DND-41 (cell line): ENCODE data around the gene MARVELD1.

Source experiments
- ATAC-seq: fragments of 200-7000 bp; cut with Tn5 transposase; 3 replicates; pipeline ENCODE4 v1.9.1; 2021; ENCODE audit warnings: low read depth; ENCODE audit not compliant: insufficient read depth
- DNase-seq: peaks from one replicate; pipeline ENCODE4 v3.0.0-alpha.2; 2020
- H2AFZ ChIP-seq: 2 replicates; pipeline ENCODE4 v1.6.0; 2012; ENCODE audit warnings: low read depth, low read length
- H3K27ac ChIP-seq: 2 replicates; pipeline ENCODE4 v1.5.1; 2012; ENCODE audit warnings: low read length, inconsistent platforms
- H3K27me3 ChIP-seq: fragments of 200-600 bp; sonication (generic); 2 replicates; pipeline ENCODE4 v1.6.0; 2012; ENCODE audit warnings: low read length, mild to moderate bottlenecking, inconsistent platforms; ENCODE audit not compliant: insufficient read depth, poor library complexity
- H3K36me3 ChIP-seq: 2 replicates; pipeline ENCODE4 v1.5.1; 2012; ENCODE audit warnings: low read length, inconsistent platforms; ENCODE audit not compliant: insufficient read depth
- H3K4me1 ChIP-seq: 2 replicates; pipeline ENCODE4 v1.5.1; 2012; ENCODE audit warnings: mild to moderate bottlenecking, low read length; ENCODE audit not compliant: insufficient read depth
- H3K4me2 ChIP-seq: 2 replicates; pipeline ENCODE4 v1.6.0; 2012; ENCODE audit warnings: mild to moderate bottlenecking, moderate library complexity, low read length, inconsistent platforms; ENCODE audit not compliant: insufficient read depth
- H3K4me3 ChIP-seq, 2 experiments: fragments of 200-600 bp in 1 of 2; shearing (Covaris generic) in 1 of 2; 2 replicates each; pipeline ENCODE4 v1.5.1; 2012 to 2016; ENCODE audit warnings: inconsistent platforms in 2 of 2, low read length in 2 of 2, mild to moderate bottlenecking in 2 of 2, low read depth in 1 of 2, moderate library complexity in 1 of 2
- H3K79me2 ChIP-seq: 2 replicates; pipeline ENCODE4 v1.6.0; 2012; ENCODE audit warnings: low read length, inconsistent platforms; ENCODE audit not compliant: insufficient read depth
- H3K9ac ChIP-seq: 2 replicates; pipeline ENCODE4 v1.6.0; 2012; ENCODE audit warnings: low read depth, mild to moderate bottlenecking, inconsistent platforms, low read length, moderate library complexity
- H3K9me3 ChIP-seq: 2 replicates; pipeline ENCODE4 v1.5.1; 2012; ENCODE audit warnings: low read length, moderate library complexity, mild to moderate bottlenecking, inconsistent platforms; ENCODE audit not compliant: insufficient read depth, severe bottlenecking
- H4K20me1 ChIP-seq: 2 replicates; pipeline ENCODE4 v1.6.0; 2012; ENCODE audit warnings: low read length; ENCODE audit not compliant: insufficient read depth
- EZH2 ChIP-seq: IDR thresholded peaks from 3 replicates; pipeline ENCODE4 v1.6.1; 2012; ENCODE audit warnings: borderline replicate concordance, low read depth, mild to moderate bottlenecking, moderate library complexity, low read length, inconsistent platforms; ENCODE audit not compliant: severe bottlenecking
- TF ChIP-seq, protein P1 (sequence below): IDR thresholded peaks from 2 replicates; pipeline ENCODE4 v1.5.1; 2012; ENCODE audit warnings: borderline replicate concordance, low read length, moderate library complexity, mild to moderate bottlenecking; ENCODE audit not compliant: poor library complexity, severe bottlenecking; ENCODE audit errors: extremely low read depth

The MARVELD1 gene

GRCh38 chr10:97762816-97763215, 49.3 kb downstream of the MARVELD1 start:
- no peak overlapping the region for H2AFZ ChIP-seq
- no peak for TF ChIP-seq EZH2
- TF ChIP-seq, protein P1, sequence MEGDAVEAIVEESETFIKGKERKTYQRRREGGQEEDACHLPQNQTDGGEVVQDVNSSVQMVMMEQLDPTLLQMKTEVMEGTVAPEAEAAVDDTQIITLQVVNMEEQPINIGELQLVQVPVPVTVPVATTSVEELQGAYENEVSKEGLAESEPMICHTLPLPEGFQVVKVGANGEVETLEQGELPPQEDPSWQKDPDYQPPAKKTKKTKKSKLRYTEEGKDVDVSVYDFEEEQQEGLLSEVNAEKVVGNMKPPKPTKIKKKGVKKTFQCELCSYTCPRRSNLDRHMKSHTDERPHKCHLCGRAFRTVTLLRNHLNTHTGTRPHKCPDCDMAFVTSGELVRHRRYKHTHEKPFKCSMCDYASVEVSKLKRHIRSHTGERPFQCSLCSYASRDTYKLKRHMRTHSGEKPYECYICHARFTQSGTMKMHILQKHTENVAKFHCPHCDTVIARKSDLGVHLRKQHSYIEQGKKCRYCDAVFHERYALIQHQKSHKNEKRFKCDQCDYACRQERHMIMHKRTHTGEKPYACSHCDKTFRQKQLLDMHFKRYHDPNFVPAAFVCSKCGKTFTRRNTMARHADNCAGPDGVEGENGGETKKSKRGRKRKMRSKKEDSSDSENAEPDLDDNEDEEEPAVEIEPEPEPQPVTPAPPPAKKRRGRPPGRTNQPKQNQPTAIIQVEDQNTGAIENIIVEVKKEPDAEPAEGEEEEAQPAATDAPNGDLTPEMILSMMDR = no peak
- no peak overlapping the region for H3K9ac ChIP-seq
- DNase-seq (no peak), ATAC-seq (no peak)
- H3K9me3 ChIP-seq = no peaks in the 10 kb centered on the region
- H3K4me1 ChIP-seq = no peaks in the 10 kb centered on the region
- H3K4me3 ChIP-seq = no peak overlapping the region
- H3K79me2 ChIP-seq = no peaks in the 10 kb centered on the region
- H3K27me3 ChIP-seq = no peaks in the 10 kb centered on the region
- no peak overlapping the region for H3K4me2 ChIP-seq
- peaks cover 26% of the 10 kb centered on the region for H3K36me3 ChIP-seq
- no peak overlapping the region for H3K27ac ChIP-seq
- H4K20me1 ChIP-seq = peaks cover 6% of the 10 kb centered on the region; the same call in 1 of the 2 replicates

- Histone ChIP-seq H3K4me3 (no peak overlapping the region), H3K27ac (no peak overlapping the region), H3K36me3 (peaks cover 26% of the 10 kb centered on the region), H3K4me2 (no peak overlapping the region), H2AFZ (no peak overlapping the region), H3K79me2 (no peaks in the 10 kb centered on the region), H3K27me3 (no peaks in the 10 kb centered on the region), H4K20me1 (peaks cover 6% of the 10 kb centered on the region; the same call in 1 of the 2 replicates), H3K9ac (no peak overlapping the region), H3K9me3 (no peaks in the 10 kb centered on the region), H3K4me1 (no peaks in the 10 kb centered on the region)
- DNase-seq = no peak
- TF ChIP-seq EZH2 = no peak
- TF ChIP-seq, protein P1 = no peak
- ATAC-seq = no peak
These were observed 49.9 kb downstream of the MARVELD1 start for GRCh38 chr10:97763411-97763810.

DNA sequence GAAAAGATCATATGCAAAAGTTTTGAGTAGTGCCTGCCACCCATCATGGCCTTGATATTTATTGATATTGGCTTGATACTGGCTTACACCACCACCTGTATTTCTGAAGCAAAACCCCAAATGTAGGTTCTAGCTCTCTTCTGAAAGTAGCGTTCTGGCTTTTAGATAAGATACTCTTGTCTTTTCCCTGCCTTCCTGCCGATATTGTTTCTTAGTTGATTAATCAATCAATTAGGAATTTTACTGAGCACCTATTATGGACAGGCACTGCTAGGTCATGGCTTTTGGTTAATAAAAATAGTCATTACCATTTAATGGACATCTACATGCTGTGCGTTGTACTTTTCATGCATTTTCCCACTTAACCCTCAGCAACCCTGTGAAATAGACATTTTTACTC, 50.4 kb downstream of the MARVELD1 start:
- Histone ChIP-seq H3K79me2 (no peaks in the 10 kb centered on the region), H3K4me1 (no peaks in the 10 kb centered on the region), H3K4me3 (no peak overlapping the region), H4K20me1 (peaks cover 6% of the 10 kb centered on the region; the same call in 1 of the 2 replicates), H2AFZ (no peak overlapping the region), H3K27me3 (no peaks in the 10 kb centered on the region), H3K36me3 (peaks cover 25% of the 10 kb centered on the region), H3K4me2 (no peak overlapping the region), H3K9ac (no peak overlapping the region), H3K27ac (no peak overlapping the region), H3K9me3 (no peaks in the 10 kb centered on the region)
- TF ChIP-seq, protein P1 = no peak
- no peak for TF ChIP-seq EZH2
- DNase-seq (no peak), ATAC-seq (no peak)

GRCh38 chr10:97764519-97764931, 51.0 kb downstream of the MARVELD1 start:
- no peak overlapping the region for H3K9ac ChIP-seq
- no peaks in the 10 kb centered on the region for H3K79me2 ChIP-seq
- H3K4me3 ChIP-seq = no peak overlapping the region
- H2AFZ ChIP-seq = no peak overlapping the region
- no peak overlapping the region for H3K4me2 ChIP-seq
- peaks cover 19% of the 10 kb centered on the region for H3K36me3 ChIP-seq
- H3K27me3 ChIP-seq = no peaks in the 10 kb centered on the region
- H3K27ac ChIP-seq = no peak overlapping the region
- no peak for ATAC-seq
- H3K9me3 ChIP-seq = no peaks in the 10 kb centered on the region
- no peaks in the 10 kb centered on the region for H3K4me1 ChIP-seq
- TF ChIP-seq, protein P1 = no peak
- no peak for TF ChIP-seq EZH2
- DNase-seq = no peak
- H4K20me1 ChIP-seq = peaks cover 6% of the 10 kb centered on the region; the same call in 1 of the 2 replicates
